Measurements from ENCODE around the gene UBXN6.
A peak's percentile ranks its signal among the peaks of the same experiment; 100 is the strongest.

The UBXN6 gene

GRCh38 chr19:4425537-4425936 lies 32.1 kb downstream of the UBXN6 start:
- DNase-seq = no peak
- intact Hi-C loops (cut with DNase I) = no loop called here

DNA sequence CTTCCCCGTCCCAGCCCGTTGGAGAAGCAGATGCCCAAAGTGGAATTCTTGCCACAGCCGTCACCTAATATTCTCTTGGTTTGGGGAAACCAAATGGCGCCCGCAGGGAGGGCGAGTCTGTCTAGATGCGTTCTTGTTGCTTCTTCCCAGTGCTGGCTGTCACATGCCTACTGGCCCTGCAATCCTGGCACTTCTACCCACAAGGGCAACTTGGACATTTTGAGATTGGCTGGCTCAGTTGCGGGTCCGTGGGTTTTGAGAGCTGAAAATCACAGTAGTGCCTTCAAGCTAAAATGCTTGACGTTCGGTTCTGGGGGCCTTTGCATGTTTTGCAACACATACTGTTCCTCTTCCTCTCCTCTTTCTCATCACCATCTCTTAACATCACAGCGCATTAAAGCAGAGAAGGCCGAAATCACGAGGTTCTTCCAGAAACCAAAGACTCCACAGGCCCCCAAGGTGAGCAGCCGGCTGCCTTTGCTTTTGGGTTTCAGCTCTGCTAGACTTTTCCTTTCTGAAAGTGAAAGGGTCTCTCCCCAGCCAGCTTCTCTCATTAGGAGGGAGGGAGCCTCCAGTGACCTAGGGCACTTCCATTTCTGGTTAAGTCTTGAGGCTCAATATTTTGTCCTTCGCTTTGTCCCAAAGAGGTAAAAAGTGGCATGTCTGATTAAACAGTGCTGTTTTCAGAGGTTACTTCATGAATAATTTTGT lies 34.0 kb downstream of the UBXN6 start:
- no peak for DNase-seq
- intact Hi-C loops (cut with DNase I) = no loop called here

DNA sequence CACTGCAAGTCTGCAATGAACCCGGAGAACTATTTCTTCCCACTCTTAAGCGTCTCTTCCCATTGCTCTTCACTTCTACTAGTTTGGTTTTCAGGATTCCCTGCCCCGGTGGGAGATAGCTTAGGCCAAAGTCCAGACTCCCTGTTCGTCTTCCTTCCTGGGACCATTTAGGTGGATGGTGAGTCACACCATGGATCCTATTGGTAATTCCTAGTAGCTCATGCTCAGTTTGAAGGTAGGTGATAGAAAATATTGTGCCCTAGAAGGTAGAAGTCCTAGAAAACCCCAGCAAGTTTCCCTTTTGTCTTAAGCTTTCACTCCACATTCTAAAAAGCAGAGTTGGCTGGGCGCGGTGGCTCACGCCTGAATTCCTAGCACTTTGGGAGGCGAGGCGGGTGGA lies 41.3 kb downstream of the UBXN6 start:
- DNase-seq = no peak

GRCh38 chr19:4415352-4415751 lies 42.2 kb downstream of the UBXN6 start:
- DNase-seq = peak in 3 of 42 donors; percentile 6 to 38 (median 22)
- intact Hi-C loops (cut with DNase I) = no loop called here

More for the DNA sequence above, 41.3 kb downstream of the UBXN6 start:
- intact Hi-C loops (cut with DNase I) = no loop called here

DNA sequence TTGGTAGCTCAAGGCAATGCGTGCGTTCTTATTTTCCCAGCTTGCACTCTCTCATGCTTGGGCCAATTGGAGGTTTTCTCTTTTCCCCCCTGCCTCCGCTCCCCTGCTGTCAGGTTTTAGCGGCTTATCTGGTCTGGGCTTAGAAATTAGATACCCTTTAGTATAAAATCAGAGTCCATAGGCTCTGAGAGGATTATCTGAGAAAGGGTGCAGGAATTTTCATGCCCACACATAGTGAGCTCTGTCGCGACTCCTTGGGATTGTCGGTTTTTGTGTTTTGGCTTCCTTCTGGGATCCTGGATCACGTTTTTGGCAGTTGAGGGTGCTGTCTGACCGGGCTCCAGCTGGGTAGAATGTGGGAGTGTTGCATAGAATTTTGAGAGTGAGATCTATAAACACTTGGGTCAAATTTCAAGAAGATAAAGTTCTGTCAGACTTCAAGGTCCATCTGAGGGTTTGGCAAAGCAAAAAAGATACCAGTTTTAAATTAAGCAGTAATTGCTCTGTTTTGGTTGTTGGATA lies 42.7 kb downstream of the UBXN6 start:
- DNase-seq = no peak
- intact Hi-C loops (cut with DNase I) = no loop called here

DNA sequence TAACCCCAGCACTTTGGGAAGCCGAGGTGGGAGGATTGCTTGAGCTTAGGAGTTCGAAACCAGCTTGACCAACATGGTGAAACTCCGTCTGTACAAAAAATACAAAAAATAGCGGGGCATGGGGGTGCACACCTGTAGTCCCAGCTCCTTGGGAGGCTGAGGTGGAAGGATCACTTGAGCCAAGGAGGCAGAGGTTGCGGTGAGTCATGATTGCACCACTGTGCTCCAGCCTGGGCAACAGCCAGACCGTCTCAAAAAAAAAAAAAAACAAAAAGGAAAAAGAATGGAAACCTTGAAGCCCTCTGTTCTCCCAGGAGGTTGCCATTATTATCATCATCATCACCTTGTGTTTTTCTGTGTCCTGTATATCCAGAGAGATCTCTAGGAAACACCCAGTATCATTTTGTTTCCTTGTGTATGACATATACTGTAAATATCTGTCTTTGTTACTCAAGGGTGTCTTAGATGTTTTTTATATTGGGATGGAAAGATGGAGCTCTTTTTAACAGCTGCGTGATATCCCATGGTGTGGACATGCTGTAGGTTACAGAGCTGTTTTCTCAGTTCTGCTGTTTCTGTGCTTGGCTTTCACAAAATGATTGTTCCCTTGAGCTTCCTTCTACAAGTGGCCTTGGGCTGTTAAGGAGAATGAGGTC lies 43.3 kb downstream of the UBXN6 start:
- intact Hi-C loops (cut with DNase I) = no loop called here
- DNase-seq = no peak

- intact Hi-C loops (cut with DNase I) = no loop called here
- no peak for DNase-seq
Observed at GRCh38 chr19:4413588-4413987, 44.0 kb downstream of the UBXN6 start.

DNA sequence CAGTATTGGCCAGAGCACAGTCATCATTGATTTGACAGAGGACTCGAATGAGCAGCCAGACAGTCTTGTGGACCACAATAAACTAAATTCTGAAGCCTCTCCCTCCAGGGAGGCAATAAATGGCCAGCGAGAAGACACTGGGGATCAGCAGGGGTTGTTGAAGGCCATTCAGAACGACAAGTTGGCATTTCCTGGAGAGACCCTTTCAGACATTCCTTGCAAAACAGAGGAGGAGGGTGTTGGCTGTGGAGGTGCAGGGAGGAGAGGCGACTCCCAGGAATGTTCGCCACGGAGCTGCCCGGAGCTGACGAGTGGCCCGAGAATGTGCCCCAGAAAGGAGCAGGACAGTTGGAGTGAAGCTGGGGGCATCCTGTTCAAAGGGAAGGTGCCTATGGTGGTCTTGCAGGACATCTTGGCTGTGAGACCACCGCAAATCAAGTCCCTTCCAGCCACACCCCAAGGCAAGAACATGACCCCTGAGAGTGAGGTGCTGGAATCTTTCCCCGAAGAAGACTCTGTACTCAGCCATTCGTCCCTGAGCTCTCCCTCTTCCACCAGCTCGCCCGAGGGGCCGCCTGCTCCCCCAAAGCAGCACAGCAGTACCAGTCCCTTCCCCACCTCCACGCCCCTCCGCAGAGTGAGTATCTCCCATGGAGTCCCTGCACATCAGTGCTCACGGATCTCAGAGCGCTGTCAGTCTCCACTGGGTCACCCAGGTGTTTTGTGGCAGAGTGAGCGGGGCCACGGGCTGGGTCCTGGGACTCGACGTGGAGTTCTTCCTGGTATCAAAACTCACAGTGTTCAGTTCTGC lies 48.3 kb downstream of the UBXN6 start:
- DNase-seq = no peak
- intact Hi-C loops (cut with DNase I) = loop anchor here (10.0 kb wide), 1 partner anchor 45 kb away; the partner anchor contains the start of gene UBXN6

DNA sequence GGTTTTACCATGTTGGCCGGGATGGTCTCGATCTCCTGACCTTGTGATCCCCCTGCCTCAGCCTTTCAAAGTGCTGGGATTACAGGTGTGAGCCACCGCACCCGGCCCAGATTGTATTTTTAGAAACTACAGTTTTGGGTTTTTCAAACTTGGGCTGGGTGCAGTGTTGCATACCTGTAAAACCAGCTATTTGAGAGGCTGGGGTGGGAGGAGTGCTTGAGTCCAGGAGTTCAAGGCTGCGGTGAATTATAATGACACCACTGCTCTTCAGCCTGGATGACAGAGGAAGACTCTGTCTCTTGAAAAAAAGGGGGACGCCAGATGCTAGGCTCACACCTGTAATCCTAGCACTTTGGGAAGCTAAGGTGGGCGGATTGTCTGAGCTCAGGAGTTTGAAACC lies 51.0 kb downstream of the UBXN6 start:
- DNase-seq = no peak
- intact Hi-C loops (cut with DNase I) = loop anchor here (10.0 kb wide), 1 partner anchor 48 kb away; the partner anchor contains the start of gene UBXN6

GRCh38 chr19:4405977-4406376 lies 51.6 kb downstream of the UBXN6 start:
- intact Hi-C loops (cut with DNase I) = loop anchor here (10.0 kb wide), 1 partner anchor 49 kb away; the partner anchor contains the start of gene UBXN6
- DNase-seq = no peak

- intact Hi-C loops (cut with DNase I) = loop anchor here (5.0 to 10.0 kb wide), 2 partner anchors 52 to 156 kb away; partner anchors contain the start of genes UBXN6 and YJU2
Observed at GRCh38 chr19:4403005-4403761, 54.4 kb downstream of the UBXN6 start.

GRCh38 chr19:4402171-4403004 lies 55.2 kb downstream of the UBXN6 start, which contains the start of gene CHAF1A:
CHAF1A (plus strand) TSS chr19:4402640; CDS start chr19:4402763, 123 bp downstream.
- intact Hi-C loops (cut with DNase I) = loop anchor here (5.0 to 10.0 kb wide), 2 partner anchors 52 to 155 kb away; partner anchors contain the start of genes UBXN6 and YJU2
- peak; percentile 99 to 100 (median 100) for DNase-seq

More at GRCh38 chr19:4403005-4403761, 54.4 kb downstream of the UBXN6 start:
- no peak for DNase-seq

- DNase-seq = no peak
- intact Hi-C loops (cut with DNase I) = loop anchor here (5.0 to 10.0 kb wide), 2 partner anchors 53 to 154 kb away; partner anchors contain the start of genes UBXN6 and YJU2
Observed at GRCh38 chr19:4401769-4402170, 55.8 kb downstream of the UBXN6 start.

- DNase-seq = peak; percentile 89 to 97 (median 93)
- intact Hi-C loops (cut with DNase I) = loop anchor here (5.0 to 10.0 kb wide), 2 partner anchors 54 to 153 kb away; partner anchors contain the start of genes UBXN6 and YJU2
Observed at GRCh38 chr19:4400135-4400936, 57.3 kb downstream of the UBXN6 start, which contains the start of gene SH3GL1. SH3GL1 (minus strand) TSS chr19:4400547; CDS start chr19:4400368, 179 bp downstream.

GRCh38 chr19:4399812-4400134 lies 57.8 kb downstream of the UBXN6 start:
- intact Hi-C loops (cut with DNase I) = loop anchor here (5.0 to 10.0 kb wide), 2 partner anchors 55 to 152 kb away; partner anchors contain the start of genes UBXN6 and YJU2
- DNase-seq = peak in 5 of 42 donors; percentile 20 to 39 (median 34)
